Loucy (cell line): ENCODE measurements around the gene TMEM150B.
A peak's percentile ranks its signal among the peaks of the same experiment; 100 is the strongest.

Experiments used
- H2AFZ ChIP-seq: fragments of 200-600 bp; sonication (generic); 2 replicates; pipeline ENCODE4 v1.6.0; 2016; ENCODE audit warnings: antibody characterized with exemption, mild to moderate bottlenecking, low read length, moderate library complexity
- H3F3A ChIP-seq: fragments of 200-600 bp; 2 replicates; pipeline ENCODE4 v1.6.0; 2016; ENCODE audit warnings: antibody characterized with exemption, low read depth, mild to moderate bottlenecking
- H3K27me3 ChIP-seq: fragments of 200-600 bp; sonication (generic); 2 replicates; pipeline ENCODE4 v1.6.1; 2014; ENCODE audit warnings: low read length, mild to moderate bottlenecking; ENCODE audit not compliant: insufficient read depth, poor library complexity, severe bottlenecking
- H3K36me3 ChIP-seq: fragments of 200-600 bp; sonication (generic); 2 replicates; pipeline ENCODE4 v1.6.1; 2016; ENCODE audit warnings: low read length; ENCODE audit not compliant: insufficient read depth
- H3K4me1 ChIP-seq: fragments of 200-600 bp; sonication (generic); 2 replicates; pipeline ENCODE4 v1.5.1; 2014; ENCODE audit warnings: low read length, mild to moderate bottlenecking; ENCODE audit not compliant: insufficient read depth, poor library complexity, severe bottlenecking
- H3K4me2 ChIP-seq: fragments of 200-600 bp; sonication (generic); 2 replicates; pipeline ENCODE4 v1.6.0; 2014; ENCODE audit warnings: antibody characterized with exemption, low read length, low read depth, mild to moderate bottlenecking; ENCODE audit not compliant: poor library complexity, severe bottlenecking
- H3K4me3 ChIP-seq: fragments of 200-600 bp; sonication (generic); 2 replicates; pipeline ENCODE4 v1.5.1; 2014; ENCODE audit warnings: low read length, mild to moderate bottlenecking, mixed read lengths; ENCODE audit not compliant: poor library complexity, severe bottlenecking
- H3K79me2 ChIP-seq: fragments of 200-600 bp; sonication (generic); 2 replicates; pipeline ENCODE4 v1.6.1; 2014; ENCODE audit warnings: low read length; ENCODE audit not compliant: insufficient read depth
- H3K9ac ChIP-seq: fragments of 200-600 bp; sonication (generic); 2 replicates; pipeline ENCODE4 v1.6.0; 2014; ENCODE audit warnings: mild to moderate bottlenecking, low read depth, low read length, moderate library complexity; ENCODE audit not compliant: poor library complexity, severe bottlenecking
- H3K9me2 ChIP-seq: fragments of 200-600 bp; sonication (generic); replicated peaks from 2 replicates; pipeline ENCODE4 v1.6.1; 2016; ENCODE audit warnings: low read depth, low read length, mixed read lengths
- H3K9me3 ChIP-seq: fragments of 200-600 bp; sonication (generic); 2 replicates; pipeline ENCODE4 v1.6.1; 2014; ENCODE audit warnings: mild to moderate bottlenecking, antibody characterized with exemption, low read length, low read depth; ENCODE audit not compliant: insufficient read depth
- H4K20me1 ChIP-seq: fragments of 200-600 bp; sonication (generic); 2 replicates; pipeline ENCODE4 v1.6.0; 2014; ENCODE audit warnings: antibody characterized with exemption, low read length, mild to moderate bottlenecking; ENCODE audit not compliant: insufficient read depth, poor library complexity, severe bottlenecking
- CTCF ChIP-seq: fragments of 200-600 bp; sonication (generic); conservative IDR thresholded peaks from 2 replicates; pipeline ENCODE4 v1.5.1; 2014; ENCODE audit warnings: mild to moderate bottlenecking, antibody characterized with exemption, low read length
- EZH2phosphoT487 ChIP-seq: fragments of 200-600 bp; IDR thresholded peaks from 2 replicates; pipeline ENCODE4 v1.6.1; 2018; ENCODE audit warnings: antibody characterized with exemption, mild to moderate bottlenecking, moderate library complexity, borderline replicate concordance

The TMEM150B gene

DNA sequence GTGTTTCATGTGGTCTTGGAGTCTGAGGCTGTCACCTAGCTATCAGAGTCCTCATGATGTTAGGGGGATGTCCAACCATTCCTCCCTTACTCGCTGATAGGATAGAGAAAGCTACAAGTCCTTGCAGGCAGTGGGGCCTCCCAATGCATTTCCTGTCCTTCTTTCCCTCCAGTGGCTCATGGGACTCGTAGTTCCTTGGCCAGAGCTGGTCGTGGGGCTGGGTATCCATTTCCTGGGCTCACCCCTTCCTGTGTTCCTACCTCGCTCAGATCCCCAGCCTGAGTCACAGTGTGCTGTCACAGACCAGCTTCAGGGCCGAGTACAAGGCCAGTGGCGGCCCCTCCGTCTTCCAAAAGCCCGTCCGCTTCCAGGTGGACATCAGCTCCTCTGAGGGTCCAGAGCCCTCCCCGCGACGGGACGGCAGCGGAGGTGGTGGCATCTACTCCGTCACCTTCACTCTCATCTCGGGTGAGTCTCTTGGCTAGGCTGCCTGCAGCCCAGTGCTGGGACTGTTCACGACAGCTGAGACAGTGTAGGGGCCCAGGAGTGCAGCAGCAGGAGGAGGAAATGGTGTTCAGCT lies 19.1 kb downstream of the TMEM150B start:
- no peaks in the 10 kb centered on the region for H3K79me2 ChIP-seq
- no peaks in the 10 kb centered on the region for H3K36me3 ChIP-seq
- H3F3A ChIP-seq: no peaks in the 10 kb centered on the region
- peak overlapping the region; percentile 19 for H3K4me3 ChIP-seq
- no peaks in the 10 kb centered on the region for H3K9me2 ChIP-seq
- peak overlapping the region; percentile 24; the same call in 1 of the 2 replicates for H2AFZ ChIP-seq
- TF ChIP-seq CTCF (no peak), EZH2phosphoT487 (no peak)
- no peaks in the 10 kb centered on the region for H3K9me3 ChIP-seq
- peaks cover 5% of the 10 kb centered on the region for H3K4me1 ChIP-seq
- no peaks in the 10 kb centered on the region for H3K27me3 ChIP-seq
- H4K20me1 ChIP-seq: no peaks in the 10 kb centered on the region
- no peak overlapping the region for H3K9ac ChIP-seq
- peak overlapping the region; percentile 26 for H3K4me2 ChIP-seq

GRCh38 chr19:55305491-55305890 lies 19.6 kb downstream of the TMEM150B start:
- no peak for TF ChIP-seq EZH2phosphoT487
- TF ChIP-seq CTCF: no peak
- Histone ChIP-seq H3K4me2 (peak overlapping the region; percentile 26), H3K36me3 (no peaks in the 10 kb centered on the region), H4K20me1 (no peaks in the 10 kb centered on the region), H3K4me1 (peaks cover 5% of the 10 kb centered on the region), H2AFZ (peak overlapping the region; percentile 24; the same call in 1 of the 2 replicates), H3K27me3 (no peaks in the 10 kb centered on the region), H3K4me3 (peak overlapping the region; percentile 19), H3K9me3 (no peaks in the 10 kb centered on the region), H3K9me2 (no peaks in the 10 kb centered on the region), H3F3A (no peaks in the 10 kb centered on the region), H3K9ac (no peak overlapping the region), H3K79me2 (no peaks in the 10 kb centered on the region)

DNA sequence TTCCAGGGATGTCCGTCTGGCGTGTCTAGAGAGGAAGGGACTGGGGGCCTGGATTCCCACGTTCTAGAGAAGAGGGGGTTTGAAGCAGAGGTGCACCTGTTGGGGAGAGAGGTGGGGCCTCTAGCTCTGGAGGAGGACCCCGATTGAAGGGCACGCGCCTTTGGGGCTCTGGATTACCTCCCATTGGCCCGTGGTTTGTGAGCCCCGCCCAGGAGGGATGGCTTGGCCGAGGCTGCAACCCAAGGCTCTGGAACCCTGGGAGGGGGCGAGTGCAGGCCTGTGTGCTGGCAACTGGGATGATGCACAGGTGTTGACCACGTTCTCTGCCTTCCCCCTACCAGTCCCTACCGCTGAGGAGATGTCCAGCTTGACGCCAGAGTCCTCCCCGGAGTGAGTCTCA lies 20.2 kb downstream of the TMEM150B start:
- Histone ChIP-seq H3K9ac (no peak overlapping the region), H4K20me1 (no peaks in the 10 kb centered on the region), H3K27me3 (no peaks in the 10 kb centered on the region), H3F3A (no peaks in the 10 kb centered on the region), H3K9me2 (no peaks in the 10 kb centered on the region), H3K79me2 (no peaks in the 10 kb centered on the region), H3K4me2 (no peak overlapping the region), H3K9me3 (no peaks in the 10 kb centered on the region), H3K36me3 (no peaks in the 10 kb centered on the region), H3K4me1 (peaks cover 5% of the 10 kb centered on the region), H3K4me3 (no peak overlapping the region), H2AFZ (no peak overlapping the region)
- TF ChIP-seq CTCF (no peak), EZH2phosphoT487 (no peak)
